SW480 (cell line): ENCODE data around the gene GPR37.

Experiments
- DNase-seq: peaks from one replicate; pipeline ENCODE4 v3.0.0-alpha.2; 2016; ENCODE audit warnings: low spot score

GPR37 gene

DNA sequence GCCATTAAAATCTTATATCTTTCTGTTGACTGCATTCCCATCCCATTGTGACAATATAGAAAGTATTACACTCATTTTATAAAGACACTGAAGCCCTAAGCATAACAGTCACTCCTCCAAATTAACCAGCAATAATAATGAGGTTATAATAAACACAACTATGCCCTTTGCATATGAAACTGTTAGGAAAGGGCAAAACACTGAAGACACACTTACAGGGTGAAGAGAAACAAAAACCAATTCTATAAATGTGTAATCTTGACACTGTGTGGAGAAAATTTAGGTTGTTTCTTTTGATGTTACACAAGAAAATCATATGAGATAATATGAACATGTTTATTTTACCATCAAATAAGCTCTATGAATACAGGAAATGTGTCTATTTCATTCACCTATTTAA lies 14.0 kb upstream of the GPR37 start:
- no peak for DNase-seq

DNA sequence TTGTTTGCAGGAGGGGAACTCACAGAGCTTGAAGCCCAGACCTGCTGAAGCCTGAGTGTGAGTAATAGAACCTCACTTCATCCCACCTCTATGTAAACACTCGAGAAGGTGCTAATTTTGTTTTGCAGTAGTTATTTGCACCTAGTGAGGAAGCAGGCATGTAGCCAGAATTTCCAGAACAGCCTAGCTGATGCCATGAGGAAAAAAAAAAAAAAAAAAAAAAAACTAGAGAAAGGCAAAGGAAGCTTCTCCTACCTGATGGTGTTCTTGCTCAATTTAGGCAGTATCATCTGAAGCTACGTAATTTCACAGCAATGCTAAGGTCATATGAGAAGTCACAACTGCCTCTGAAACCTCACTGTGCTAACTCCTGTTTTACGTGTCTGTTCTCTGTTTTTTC lies 13.6 kb upstream of the GPR37 start:
- DNase-seq = no peak

DNA sequence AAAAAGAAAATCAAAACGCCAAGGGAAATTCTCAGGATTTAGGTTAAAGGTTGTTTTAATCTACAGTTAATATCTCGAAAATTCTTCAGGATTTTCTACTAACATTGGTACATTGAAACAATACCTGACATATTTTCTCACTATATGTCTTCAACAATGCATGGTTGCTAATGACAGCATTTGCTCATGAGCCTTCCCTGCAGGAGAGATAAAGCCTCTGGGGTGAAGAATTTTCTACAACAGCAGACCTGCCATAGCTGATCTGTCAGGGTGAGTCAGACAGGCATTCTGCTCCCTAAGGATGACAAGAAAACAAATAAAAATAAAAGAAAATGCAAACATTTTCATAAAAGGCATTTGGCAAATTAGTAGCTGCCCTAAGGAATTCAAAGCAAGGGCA lies 11.7 kb upstream of the GPR37 start:
- DNase-seq = no peak

DNA sequence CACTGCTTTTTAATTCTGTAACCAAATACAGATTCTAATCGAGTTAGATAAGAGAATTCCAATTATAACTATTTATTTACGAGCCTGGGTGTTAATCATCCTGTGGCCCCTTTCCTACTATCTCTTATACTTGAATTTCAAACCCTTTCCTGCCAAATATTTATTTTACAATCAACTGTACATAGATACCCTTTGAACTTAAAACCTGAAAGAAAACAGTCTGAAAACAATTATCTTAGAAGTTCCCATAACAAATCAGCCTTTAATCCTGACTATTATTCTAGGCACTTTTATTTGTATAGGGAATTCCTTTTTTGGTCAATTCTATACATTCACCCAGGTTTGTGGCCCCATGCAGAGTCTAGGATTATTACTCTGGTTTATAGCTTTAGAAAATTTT lies 10.6 kb upstream of the GPR37 start:
- no peak for DNase-seq

DNA sequence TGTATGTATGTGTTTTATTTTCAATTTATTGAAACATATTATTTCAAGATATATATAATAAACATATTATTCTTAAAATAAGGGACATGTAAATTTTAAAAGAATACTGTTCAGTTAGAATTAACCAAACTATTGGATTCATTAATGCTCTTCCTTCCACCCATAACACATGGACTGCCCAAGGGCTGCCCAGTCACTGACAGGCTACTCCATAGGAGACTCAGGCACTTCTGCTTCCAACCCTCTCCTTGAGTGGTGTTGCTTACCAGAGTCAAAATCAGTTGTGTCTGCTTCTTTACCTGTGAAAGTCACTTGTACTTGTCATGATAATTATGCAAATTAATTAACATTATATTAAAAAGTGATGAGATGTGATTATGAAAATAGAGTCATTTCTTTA lies 9.8 kb upstream of the GPR37 start:
- DNase-seq = no peak

DNA sequence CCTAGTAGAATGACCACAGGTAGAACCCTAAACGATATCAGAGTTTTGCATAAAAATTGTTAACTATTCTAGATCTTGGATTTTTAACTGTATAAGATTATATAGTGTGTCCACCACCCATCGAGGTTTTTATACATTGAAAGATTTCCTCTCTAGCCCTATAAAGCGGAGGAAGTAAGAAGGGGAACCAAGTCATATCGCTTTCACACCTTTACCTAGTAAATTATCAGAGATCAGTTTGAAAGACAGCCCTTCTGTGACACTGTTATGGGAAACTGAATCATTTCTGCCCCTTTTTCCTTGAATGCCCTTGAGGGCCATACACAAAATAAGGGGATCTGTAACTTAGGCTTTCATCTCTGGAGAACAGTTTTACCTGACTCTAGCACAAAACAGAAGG lies 8.3 kb upstream of the GPR37 start:
- no peak for DNase-seq

DNA sequence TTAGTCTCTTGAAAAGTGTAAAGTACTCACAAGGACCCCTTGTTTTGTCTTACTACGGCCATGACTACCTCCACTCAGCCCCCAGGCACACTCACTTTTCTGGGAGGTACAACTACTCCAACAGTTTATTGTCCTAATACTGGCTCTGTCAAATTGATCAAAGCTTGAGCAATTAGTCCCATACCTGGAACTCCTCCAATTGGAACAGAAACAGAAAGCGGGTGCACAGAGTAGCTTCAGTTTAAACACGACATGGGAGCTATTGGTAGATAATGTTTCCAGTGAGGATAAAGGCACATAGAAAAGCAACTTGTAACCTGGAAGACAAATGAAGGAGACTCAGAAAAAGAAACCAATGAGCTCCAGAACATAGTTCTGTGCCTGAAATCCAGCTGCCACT lies 7.7 kb upstream of the GPR37 start:
- no peak for DNase-seq

DNA sequence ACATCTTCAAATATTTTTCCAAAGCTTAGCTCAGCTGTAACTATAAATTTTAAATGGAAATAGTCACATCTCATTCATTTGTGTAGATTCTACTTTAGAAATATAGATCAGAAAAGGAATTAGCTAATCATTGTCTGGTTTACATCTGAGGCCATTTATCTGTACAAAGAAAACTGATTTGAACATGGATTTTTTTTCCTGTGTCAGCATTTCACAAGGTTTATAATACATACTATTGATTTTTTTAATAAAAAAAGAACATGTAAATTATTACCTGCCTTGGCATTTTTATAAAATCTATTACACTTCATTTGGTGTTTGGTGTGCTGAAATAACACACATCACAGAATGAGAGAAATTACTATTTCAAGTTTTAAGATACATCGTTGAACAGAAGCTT lies 3.5 kb upstream of the GPR37 start:
- no peak for DNase-seq

DNA sequence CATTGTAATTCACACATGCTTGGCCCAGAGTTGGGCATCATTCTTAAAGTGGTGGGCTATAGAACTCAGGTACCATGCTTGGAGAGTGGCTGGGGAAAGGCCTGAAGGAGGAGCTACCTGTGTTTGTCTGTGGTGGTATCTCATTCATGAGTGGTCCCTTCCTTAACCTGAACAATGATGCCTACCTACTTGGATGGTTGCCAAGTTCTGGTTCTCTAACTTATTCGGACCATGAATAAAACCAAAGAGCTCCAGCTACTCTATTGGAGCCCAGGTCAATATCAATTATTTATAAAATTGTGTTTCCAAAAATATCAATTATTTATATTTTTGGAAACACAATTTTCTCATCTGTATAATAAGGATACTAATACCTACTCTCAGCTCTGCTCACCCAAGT lies 2.9 kb upstream of the GPR37 start:
- no peak for DNase-seq

DNA sequence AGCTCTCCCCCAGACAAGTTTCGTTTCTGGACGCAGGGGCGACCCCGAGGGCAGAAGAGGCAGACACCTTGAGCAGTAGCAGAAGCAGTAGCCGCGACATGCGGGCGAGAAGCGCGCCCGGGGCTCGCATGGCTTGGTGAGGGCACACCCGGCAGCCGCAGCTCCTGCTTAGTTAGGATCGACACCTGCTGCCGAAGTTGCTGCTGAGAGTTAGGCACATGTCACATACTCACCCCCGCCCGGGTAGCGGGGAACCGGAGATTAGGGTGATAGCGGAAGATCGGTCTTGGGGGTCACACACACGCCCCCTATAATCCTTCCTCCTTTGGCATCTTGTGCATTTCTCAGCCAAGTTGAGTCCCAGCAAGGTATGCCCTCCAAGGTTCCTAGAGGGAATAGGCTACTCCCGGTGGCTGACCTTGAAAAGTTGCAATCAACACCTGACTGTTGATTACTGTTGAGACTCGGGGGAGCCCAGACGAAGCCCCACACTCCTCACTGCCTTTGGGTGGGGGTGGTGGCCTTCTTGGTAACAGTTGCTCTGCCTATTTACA lies 668 bp downstream of the GPR37 start:
- no peak for DNase-seq

DNA sequence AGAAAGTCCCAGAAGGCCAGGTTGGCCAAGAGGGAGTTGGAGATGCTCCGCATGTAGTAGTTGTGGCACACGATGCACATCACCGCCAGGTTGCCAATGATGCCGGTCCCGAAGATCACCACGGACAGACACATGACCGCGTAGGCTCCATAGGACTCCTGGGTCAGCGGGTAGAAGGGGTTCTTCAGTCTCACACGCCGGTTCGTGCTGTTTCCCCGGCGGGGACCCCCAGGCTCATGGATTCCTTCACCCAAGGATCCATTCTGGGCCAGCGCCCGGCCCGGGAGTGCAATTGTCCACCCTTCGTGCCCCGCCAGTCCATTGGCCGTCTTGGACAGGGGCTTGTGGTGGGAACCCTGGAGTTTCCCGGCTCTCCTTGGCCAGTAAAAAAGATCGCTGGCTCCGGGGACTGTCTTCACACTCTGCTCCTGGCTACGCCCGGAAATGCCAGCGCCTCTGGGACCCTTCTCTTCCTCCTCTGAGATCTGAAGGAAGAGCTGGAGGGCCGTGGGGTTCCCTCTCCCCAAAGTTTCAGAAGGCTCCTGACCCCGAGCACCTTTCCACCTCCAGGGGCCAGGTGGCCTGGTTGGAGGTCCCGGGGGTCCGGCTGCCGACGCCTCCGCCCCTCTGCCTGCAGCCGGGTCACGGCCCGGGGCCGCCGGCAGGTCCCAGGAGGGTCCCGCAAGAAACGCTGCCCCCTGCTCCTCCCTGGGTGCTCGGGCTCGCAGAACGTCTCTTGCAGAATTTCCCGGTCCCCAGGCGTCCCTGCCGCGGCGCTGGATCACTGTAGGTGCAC lies 1.3 kb downstream of the GPR37 start:
- no peak for DNase-seq

DNA sequence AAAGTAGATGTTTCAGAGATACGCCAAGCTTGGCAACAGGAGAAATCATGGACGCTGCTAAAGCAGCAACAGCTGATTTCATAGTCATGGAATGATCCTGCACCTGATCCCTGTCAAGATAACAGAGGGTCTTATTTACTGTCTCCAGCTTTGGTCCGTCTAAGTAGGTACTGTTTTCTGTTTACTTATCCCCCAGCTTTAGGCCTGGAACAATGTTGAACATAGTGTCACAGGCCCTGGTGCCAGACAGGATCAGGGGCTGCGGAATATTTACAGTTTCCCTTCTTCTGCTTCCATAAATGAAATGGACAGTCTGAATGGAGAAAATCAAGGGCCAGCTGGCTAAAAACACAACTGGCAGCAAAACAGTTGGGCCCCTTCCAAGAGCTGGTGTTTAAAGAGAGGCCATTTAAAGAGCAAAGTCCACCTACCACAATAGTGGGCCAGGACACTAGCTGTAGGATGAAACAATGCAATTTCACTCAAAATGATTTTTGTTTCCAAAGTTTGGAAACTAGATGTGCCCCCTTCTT lies 2.9 kb downstream of the GPR37 start:
- DNase-seq = no peak

DNA sequence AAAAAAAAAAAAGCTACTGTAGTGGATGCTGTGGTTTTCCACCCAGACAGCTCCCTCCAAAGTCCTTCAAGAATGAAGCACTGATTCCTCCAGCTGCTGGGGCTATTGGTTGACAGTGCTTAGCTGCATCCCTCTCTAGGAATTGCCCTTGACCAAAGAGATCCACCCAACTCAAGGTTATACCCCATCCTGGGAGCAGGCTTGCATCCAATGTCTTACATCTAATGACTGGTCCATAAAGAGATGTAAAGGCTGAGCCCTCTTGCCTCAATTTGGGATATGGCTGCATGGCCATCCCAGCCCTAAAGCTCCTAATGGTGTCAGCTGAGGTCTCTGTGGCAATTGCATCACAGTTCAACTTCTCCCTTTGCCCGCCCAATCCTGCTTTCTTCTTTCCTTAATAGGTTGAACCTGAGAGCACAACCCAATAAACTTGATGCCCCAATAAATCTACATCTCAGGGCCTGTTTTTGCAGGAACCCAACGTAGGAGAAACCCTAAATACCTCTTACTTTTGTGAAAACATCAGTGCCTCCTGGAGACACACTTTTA lies 4.4 kb downstream of the GPR37 start:
- no peak for DNase-seq

DNA sequence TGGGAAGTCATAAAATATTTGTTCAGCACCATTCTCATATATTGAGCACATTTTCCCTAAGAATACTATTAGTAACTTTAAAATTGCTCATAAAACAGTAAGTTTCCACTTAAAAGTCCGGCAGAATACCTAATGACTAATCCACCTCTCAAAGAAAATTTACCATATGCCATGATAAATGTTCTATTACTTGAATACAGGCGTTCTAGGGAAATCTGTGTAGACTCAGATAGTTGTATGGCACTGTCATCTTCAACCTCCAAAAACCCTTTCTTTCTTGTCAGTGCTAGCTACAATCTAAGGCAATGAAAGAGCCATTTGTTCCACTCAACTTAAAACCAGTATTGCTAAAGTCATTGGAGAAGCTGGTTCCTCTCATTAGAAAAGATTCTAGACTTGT lies 7.3 kb downstream of the GPR37 start:
- DNase-seq = no peak

DNA sequence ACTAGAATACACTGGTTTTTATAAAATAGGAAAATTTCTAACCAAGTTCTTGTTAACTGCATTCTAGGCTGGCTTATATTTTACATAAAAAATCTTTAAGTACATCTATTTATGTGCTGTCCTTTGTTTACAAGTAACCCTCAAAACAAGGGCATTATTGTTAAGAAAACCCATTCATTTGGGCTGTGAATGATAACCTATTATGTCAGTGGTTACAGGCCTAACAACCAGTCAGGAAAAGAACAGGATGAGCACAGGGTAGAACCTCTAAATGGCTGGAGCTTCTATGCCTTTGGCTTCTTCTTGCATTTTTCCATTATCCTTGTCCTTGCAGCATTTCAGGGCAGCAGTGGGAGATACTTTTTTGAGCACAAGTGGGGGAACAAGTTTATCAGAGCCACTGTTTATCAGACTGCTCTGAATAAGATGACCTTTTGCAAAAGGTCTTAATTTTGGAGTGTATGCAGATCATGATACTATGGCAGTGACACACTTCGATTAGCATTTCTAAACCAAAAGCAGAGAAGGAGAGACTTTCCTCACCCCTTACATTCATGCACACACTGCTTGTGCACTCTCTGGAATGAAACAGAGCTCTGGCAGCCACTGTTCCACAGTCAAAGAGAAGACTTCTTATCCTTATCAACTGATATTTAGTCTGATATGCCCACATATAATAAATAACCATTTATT lies 10.9 kb downstream of the GPR37 start:
- DNase-seq = no peak

DNA sequence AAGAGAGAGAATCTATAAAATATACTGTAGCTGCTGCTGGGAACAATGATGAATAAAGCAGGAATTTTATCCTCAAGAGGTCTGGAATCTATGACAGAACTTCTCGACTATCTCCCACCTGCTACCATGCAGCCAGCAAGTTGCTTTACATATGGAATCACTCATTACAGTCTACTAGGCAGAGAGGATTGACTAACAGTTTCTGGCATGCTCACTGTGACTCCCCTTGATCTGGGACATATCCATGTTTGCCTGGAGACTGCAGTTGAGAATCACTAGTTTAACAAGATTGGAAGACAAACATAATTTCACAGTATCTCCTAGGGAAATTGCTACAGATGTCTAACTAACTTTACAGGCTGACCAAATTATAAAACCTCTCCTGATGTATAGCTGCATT lies 13.3 kb downstream of the GPR37 start:
- no peak for DNase-seq

DNA sequence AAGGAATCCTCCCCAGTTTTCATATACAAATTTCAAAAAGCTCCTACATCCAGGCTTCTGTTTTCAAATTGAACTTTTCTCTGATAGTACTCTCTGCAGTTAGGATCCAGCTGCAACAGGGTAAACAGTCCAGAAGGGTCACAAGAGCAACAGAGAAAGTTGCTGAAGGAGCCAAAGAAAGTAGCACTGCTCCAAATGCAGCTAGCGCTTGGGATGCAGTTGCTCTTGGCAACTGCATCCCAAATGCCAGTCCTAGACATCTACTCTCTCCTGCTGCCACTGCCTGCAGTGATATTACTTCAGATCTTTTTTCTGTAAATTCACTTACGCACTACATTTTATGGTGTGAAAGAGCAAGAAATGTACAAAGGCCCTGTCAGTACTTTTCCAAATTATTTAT lies 14.6 kb downstream of the GPR37 start:
- no peak for DNase-seq

DNA sequence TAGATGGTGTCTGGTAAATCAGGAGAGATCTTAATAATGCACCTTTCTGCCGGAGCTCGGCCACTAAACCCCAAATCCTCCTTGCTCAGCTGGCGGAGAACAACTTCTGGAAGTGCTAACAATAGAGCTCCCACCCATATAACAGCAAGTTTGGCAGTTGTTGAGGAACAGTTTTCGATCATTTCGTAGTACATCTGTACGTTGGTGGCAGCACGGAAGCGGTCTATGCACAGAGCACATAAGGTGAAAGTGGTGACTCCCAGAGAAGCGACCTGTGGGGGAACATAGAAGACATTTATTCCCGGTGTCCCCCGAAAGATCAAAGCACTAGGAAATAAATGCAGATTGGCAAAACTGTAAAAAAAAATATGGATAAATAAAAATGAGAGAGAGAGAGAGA lies 18.5 kb downstream of the GPR37 start:
- no peak for DNase-seq

DNA sequence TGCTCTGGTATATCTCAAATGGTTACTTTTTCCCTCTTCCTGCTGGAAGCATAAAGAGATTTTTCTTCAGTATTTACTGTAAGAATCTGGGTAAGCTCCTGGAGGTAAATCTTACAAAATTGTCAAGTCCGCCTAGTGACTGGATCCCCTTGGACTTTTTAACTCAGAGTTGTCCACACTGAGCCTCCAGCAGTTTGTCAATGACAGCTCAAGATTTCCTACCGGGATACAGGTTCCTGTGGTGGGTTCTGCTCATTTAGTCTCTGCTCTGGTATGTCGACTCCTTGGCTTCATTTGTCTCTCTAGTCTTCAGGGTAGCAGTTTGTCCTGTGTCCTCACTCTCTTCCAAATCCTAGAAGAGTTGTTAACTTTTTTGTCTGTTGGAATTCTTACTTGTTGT lies 27.0 kb downstream of the GPR37 start:
- no peak for DNase-seq

DNA sequence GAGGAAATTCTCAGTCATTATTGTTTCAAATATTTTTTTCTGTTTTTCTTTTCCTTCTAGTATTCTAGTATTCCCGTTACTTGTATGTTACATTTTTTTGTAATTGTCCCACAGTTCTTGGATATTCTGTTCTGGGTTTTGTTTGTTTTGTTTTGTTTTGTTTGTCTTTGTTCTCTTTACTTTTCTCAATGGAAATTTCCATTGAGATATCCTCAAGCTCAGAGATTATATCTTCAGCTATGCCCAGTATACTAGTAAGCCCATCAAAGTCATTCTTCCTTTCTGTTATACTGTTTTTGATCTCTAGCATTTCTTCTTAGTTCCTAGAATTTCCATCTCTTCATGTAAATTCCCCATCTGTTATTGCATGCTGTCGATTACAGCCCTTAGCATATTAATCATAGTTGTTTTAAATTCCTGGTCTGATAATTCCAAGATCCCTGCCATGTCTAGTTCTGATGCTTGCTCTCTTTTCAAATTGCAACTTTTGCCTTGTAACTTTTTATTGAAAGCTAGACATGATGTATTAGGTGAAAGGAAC lies 27.8 kb downstream of the GPR37 start:
- no peak for DNase-seq

DNA sequence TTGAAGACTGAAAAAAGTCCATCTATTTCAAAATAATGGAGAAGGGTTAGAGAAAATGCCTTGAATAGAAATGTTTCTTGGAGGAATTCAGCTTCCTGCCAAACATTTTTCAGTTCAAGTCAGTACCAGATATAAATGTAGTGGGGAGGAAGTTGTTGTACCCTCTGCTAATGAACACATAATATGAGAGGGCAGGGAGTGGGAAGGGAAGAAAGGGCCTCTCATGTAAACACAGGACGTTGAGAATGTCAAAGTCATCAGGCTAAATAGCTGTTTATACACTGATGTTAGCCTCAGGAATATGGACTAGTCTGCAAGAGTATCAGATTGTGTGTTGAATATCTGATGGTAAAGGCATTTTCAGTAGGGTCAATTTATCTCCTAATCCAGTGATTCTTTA lies 37.0 kb downstream of the GPR37 start:
- DNase-seq = no peak

DNA sequence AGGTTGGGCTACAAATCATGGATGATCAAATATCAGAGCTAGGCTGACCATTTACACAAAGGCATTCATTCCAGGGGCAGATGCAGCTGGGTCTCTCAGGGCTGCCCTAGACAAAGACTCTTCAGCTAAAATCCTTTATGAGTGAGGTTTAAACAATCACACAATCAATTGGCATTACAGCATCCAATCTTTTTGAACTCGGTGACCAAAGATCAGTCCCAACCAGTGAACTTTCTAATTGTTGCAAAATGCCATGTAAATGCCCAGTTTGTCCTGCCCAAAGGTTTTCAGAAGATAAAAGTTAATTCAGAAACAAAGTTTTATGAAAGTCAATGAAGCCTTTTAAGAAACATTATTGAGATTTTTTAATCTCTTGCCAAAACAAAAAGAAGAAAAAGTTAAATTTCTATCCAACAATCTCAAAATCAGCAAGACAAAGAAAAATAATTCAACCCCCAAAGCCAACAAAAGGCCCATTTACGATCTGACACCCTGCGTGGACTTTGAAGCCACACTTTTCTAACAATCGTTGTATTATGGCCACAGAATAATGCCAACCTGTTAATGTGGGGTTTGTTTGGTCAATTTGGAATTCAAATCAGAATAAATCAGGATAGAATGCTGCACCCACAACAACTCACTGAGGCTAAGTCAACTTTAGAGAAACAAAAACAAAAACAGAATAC lies 40.9 kb downstream of the GPR37 start:
- DNase-seq = no peak
